Upper lobe of left lung (tissue), 6 donors: ENCODE measurements around the gene ATP6V1B1. TPM values are rescaled to one million over a fixed set of nuclear protein-coding genes. Genes with fewer than 3 reads are reported as not detected.

Experiments
- ATAC-seq, 2 donors: fragments of 200-7000 bp; cut with Tn5 transposase; one replicate each; pipeline ENCODE4 v1.9.1; 2022; ENCODE audit warnings: mild to moderate bottlenecking in 2 of 2, moderate library complexity in 2 of 2; ENCODE audit not compliant: low FRiP score in 2 of 2
- DNase-seq, 2 donors: peaks; one replicate each; pipeline ENCODE4 v3.0.0-alpha.2; 2019 to 2020
- H3K27ac ChIP-seq, 4 donors: fragments of 200-600 bp; sonication (generic); one replicate each; pipeline ENCODE4 v1.5.1; 2016 to 2019
- H3K27me3 ChIP-seq, 4 donors: fragments of 200-600 bp; sonication (generic); one replicate each; pipeline ENCODE4 v1.5.1; 2017 to 2019
- H3K36me3 ChIP-seq, 4 donors: fragments of 200-600 bp; sonication (generic); one replicate each; pipeline ENCODE4 v1.5.1; 2016 to 2019
- H3K4me1 ChIP-seq, 4 donors: fragments of 200-600 bp; sonication (generic); one replicate each; pipeline ENCODE4 v1.5.1; 2018 to 2019
- H3K4me3 ChIP-seq, 4 donors: fragments of 200-600 bp; sonication (generic); one replicate each; pipeline ENCODE4 v1.5.1; 2017 to 2019; ENCODE audit warnings: mild to moderate bottlenecking in 2 of 4, moderate library complexity in 1 of 4
- H3K9me3 ChIP-seq, 4 donors: fragments of 200-600 bp; sonication (generic); one replicate each; pipeline ENCODE4 v1.5.1; 2018 to 2019
- CTCF ChIP-seq, 6 experiments: fragments of 450-650 bp in 4 of 6; fragments of 200-600 bp in 2 of 6; sonication (generic) in 2 of 6; IDR thresholded peaks; one replicate each; pipeline ENCODE4 v1.5.1; 2016 to 2019; ENCODE audit warnings: antibody characterized with exemption in 6 of 6
- EP300 ChIP-seq, 4 donors: sonication (generic); formaldehyde crosslinking; IDR thresholded peaks; one replicate each; pipeline ENCODE4 v1.5.1; 2017; ENCODE audit warnings: antibody characterized with exemption in 4 of 4, control low read depth in 2 of 4
- POLR2A ChIP-seq, 4 donors: fragments of 450-650 bp; IDR thresholded peaks; one replicate each; pipeline ENCODE4 v1.5.1; 2016 to 2017; ENCODE audit warnings: antibody characterized with exemption in 4 of 4, mild to moderate bottlenecking in 2 of 4
- POLR2AphosphoS5 ChIP-seq, 2 donors: sonication (generic); formaldehyde crosslinking; IDR thresholded peaks; one replicate each; pipeline ENCODE4 v1.5.1; 2017; ENCODE audit warnings: antibody characterized with exemption in 2 of 2
- WGBS, 2 donors: methylation state at CpG; one replicate each; pipeline ENCODE4 v1.1.5; 2017 to 2018; 5-methylcytosine and 5-hydroxymethylcytosine counted together
- total RNA-seq, 6 donors: library from RNA; depleted of rRNA in 4 of 6; stranded (reverse); fragments of >200 nt in 4 of 6; gene quantifications; one replicate each; pipeline versions ENCODE4 v1.1.0 to v1.2.1, GENCODE V29; 2016 to 2021
- donor health status: DM: no; HTN: no; CAD: no; lungs with moderate emphysema.
- donor health status: DM: no; HTN: yes; CAD: no; lungs with severe emphysema.

The ATP6V1B1 gene
- total RNA-seq, 6 donors from 2014 or later: 1.6 to 23.0 (median 3.2) TPM; not detected in 1

GRCh38 chr2:70959271-70959761 lies 23.6 kb downstream of the ATP6V1B1 start:
- 91 to 95% methylated on average over 6 to 9 of the region's 9 CpGs for WGBS, 2 donors
- Histone ChIP-seq H3K36me3 (no peaks in the 10 kb centered on the region), H3K9me3 (no peaks in the 10 kb centered on the region), H3K27ac (no peak overlapping the region), H3K27me3 (peaks cover 0 to 5% (median under 1%) of the 10 kb centered on the region in 4 donors), H3K4me1 (peaks cover 0 to 5% (median 2%) of the 10 kb centered on the region in 4 donors), H3K4me3 (no peak overlapping the region)
- TF ChIP-seq EP300 (IDR thresholded peaks at IDR 0.05) (no peak), POLR2A (IDR thresholded peaks at IDR 0.05) (no peak), CTCF (IDR thresholded peaks at IDR 0.05) (no peak), POLR2AphosphoS5 (IDR thresholded peaks at IDR 0.05) (no peak)
- DNase-seq: peak in 1 of 2 donors; percentile 8
- ATAC-seq: no peak

- peaks cover 0 to 7% (median 4%) of the 10 kb centered on the region in 4 donors for H3K27me3 ChIP-seq
Measured at GRCh38 chr2:70959851-70960832, 24.4 kb downstream of the ATP6V1B1 start.

GRCh38 chr2:70960833-70961647 lies 25.3 kb downstream of the ATP6V1B1 start:
- 76 to 86% methylated on average over 6 to 11 of the region's 14 CpGs for WGBS, 2 donors
- no peaks in the 10 kb centered on the region for H3K9me3 ChIP-seq
- no peak overlapping the region for H3K27ac ChIP-seq
- H3K27me3 ChIP-seq: peaks cover 0 to 7% (median 4%) of the 10 kb centered on the region in 4 donors
- ATAC-seq: no peak
- peaks cover 5 to 16% (median 10%) of the 10 kb centered on the region in 4 donors for H3K4me1 ChIP-seq
- H3K4me3 ChIP-seq: no peak overlapping the region
- TF ChIP-seq POLR2A (IDR thresholded peaks at IDR 0.05): no peak
- no peaks in the 10 kb centered on the region for H3K36me3 ChIP-seq
- DNase-seq: peak; percentile 12 to 44

More at GRCh38 chr2:70959851-70960832, 24.4 kb downstream of the ATP6V1B1 start:
- Histone ChIP-seq H3K4me3 (no peak overlapping the region), H3K9me3 (no peaks in the 10 kb centered on the region), H3K4me1 (peaks cover 5 to 12% (median 7%) of the 10 kb centered on the region in 4 donors), H3K36me3 (no peaks in the 10 kb centered on the region), H3K27ac (no peak overlapping the region)
- peak; percentile 11 to 38 for DNase-seq
- ATAC-seq: no peak
- TF ChIP-seq POLR2AphosphoS5 (IDR thresholded peaks at IDR 0.05): no peak
- no peak for TF ChIP-seq POLR2A (IDR thresholded peaks at IDR 0.05)
- no peak for TF ChIP-seq EP300 (IDR thresholded peaks at IDR 0.05)
- TF ChIP-seq CTCF (IDR thresholded peaks at IDR 0.05): no peak
- 87 to 92% methylated on average over 9 to 17 of the region's 17 CpGs for WGBS, 2 donors

GRCh38 chr2:70961648-70961994 lies 25.9 kb downstream of the ATP6V1B1 start:
- peaks cover 5 to 16% (median 10%) of the 10 kb centered on the region in 4 donors for H3K4me1 ChIP-seq
- no peaks in the 10 kb centered on the region for H3K9me3 ChIP-seq
- H3K4me3 ChIP-seq: no peak overlapping the region
- H3K36me3 ChIP-seq: no peaks in the 10 kb centered on the region
- no peak for ATAC-seq
- TF ChIP-seq EP300 (IDR thresholded peaks at IDR 0.05) (no peak), POLR2A (IDR thresholded peaks at IDR 0.05) (no peak), POLR2AphosphoS5 (IDR thresholded peaks at IDR 0.05) (no peak), CTCF (IDR thresholded peaks at IDR 0.05) (no peak)
- peaks cover 0 to 7% (median 4%) of the 10 kb centered on the region in 4 donors for H3K27me3 ChIP-seq
- no peak overlapping the region for H3K27ac ChIP-seq
- DNase-seq: no peak
- WGBS, 2 donors: 80 to 85% methylated on average over 2 to 4 of the region's 4 CpGs
